HG03064 (cell line): ENCODE results near the gene PIAS4.

Experiments
- ATAC-seq: cut with Tn5 transposase; IDR thresholded peaks from one replicate; pipeline ENCODE4 v1.9.1; 2021; ENCODE audit warnings: low read depth; ENCODE audit not compliant: unreplicated experiment

PIAS4 gene

GRCh38 chr19:4036576-4037300, 29.2 kb downstream of the PIAS4 start:
- ATAC-seq = no peak

- no peak for ATAC-seq
Observed at GRCh38 chr19:4037301-4037949, 29.9 kb downstream of the PIAS4 start.

GRCh38 chr19:4038057-4038456, 30.5 kb downstream of the PIAS4 start:
- ATAC-seq = no peak

- no peak for ATAC-seq
Observed at GRCh38 chr19:4038661-4039423, 31.3 kb downstream of the PIAS4 start.

- no peak for ATAC-seq
Observed at GRCh38 chr19:4042064-4042730, 34.7 kb downstream of the PIAS4 start.

GRCh38 chr19:4042731-4043082, 35.2 kb downstream of the PIAS4 start:
- ATAC-seq = no peak

GRCh38 chr19:4043401-4043800, 35.9 kb downstream of the PIAS4 start:
- ATAC-seq = no peak

GRCh38 chr19:4043966-4044715, 36.6 kb downstream of the PIAS4 start:
- ATAC-seq = no peak

- no peak for ATAC-seq
Observed at GRCh38 chr19:4044990-4045465, 37.5 kb downstream of the PIAS4 start.

GRCh38 chr19:4045597-4046361, 38.2 kb downstream of the PIAS4 start:
- no peak for ATAC-seq

GRCh38 chr19:4046362-4046691, 38.8 kb downstream of the PIAS4 start:
- no peak for ATAC-seq

- ATAC-seq = no peak
Observed at GRCh38 chr19:4046946-4047683, 39.6 kb downstream of the PIAS4 start.

- no peak for ATAC-seq
Observed at GRCh38 chr19:4049432-4049831, 41.9 kb downstream of the PIAS4 start.

GRCh38 chr19:4051175-4052101, 43.9 kb downstream of the PIAS4 start:
- no peak for ATAC-seq

GRCh38 chr19:4052114-4052992, 44.8 kb downstream of the PIAS4 start:
- ATAC-seq = no peak

- no peak for ATAC-seq
Observed at GRCh38 chr19:4052993-4053422, 45.5 kb downstream of the PIAS4 start.
